HepG2 (cell line): ENCODE results near the gene ABTB2. TPM values are rescaled to one million over a fixed set of nuclear protein-coding genes. Genes with fewer than 3 reads are reported as not detected.

ENCODE experiments used
- ATAC-seq: fragments of 200-7000 bp; cut with Tn5 transposase; 3 replicates; pipeline ENCODE4 v1.9.1; 2020; ENCODE audit warnings: mild to moderate bottlenecking, moderate library complexity
- BruUV-seq: library from RNA; stranded (reverse); fragments of 400-500 nt; replicated peaks from 2 replicates; lab custom pipeline; 2021; lab: Mats Ljungman, UMichigan
- CTCF ChIA-PET: fragments of 300-600 bp; formaldehyde crosslinking; extraction: SDS; loops from one replicate; lab custom pipeline; 2021; ENCODE audit warnings: low total read pairs, inconsistent platforms, low intra/inter-chr PET ratio; lab: Yijun Ruan, JAX
- POLR2A ChIA-PET: fragments of 350-600 bp; sonication (Branson Sonifier 250); formaldehyde crosslinking; loops from one replicate; lab custom pipeline; 2020; ENCODE audit warnings: antibody characterized with exemption, inconsistent platforms; lab: Yijun Ruan, JAX
- DNase-seq: peaks from one replicate; pipeline ENCODE4 v3.0.0-alpha.2; 2015; ENCODE audit warnings: low spot score
- FAIRE-seq: peaks from 3 replicates; lab custom pipeline; 2011; peaks lifted over from hg19 to GRCh38; lab: Jason Lieb, UNC
- H2AFZ ChIP-seq: one replicate; pipeline ENCODE4 v1.6.1; 2011; ENCODE audit warnings: low read length, inconsistent platforms
- H3K27ac ChIP-seq: fragments of 300-600 bp; 3 replicates; pipeline ENCODE4 v1.8.0; 2011; ENCODE audit warnings: mixed run types, mild to moderate bottlenecking, mixed read lengths, low read length, inconsistent platforms; ENCODE audit not compliant: insufficient read depth; ENCODE audit errors: extremely low read length
- H3K27me3 ChIP-seq, 2 experiments: fragments of 200-600 bp in 1 of 2; 2 replicates in 1 of 2; 3 replicates in 1 of 2; pipeline versions ENCODE4 v1.6.0 to v1.8.0; 2011; ENCODE audit warnings: low read length in 2 of 2, mild to moderate bottlenecking in 2 of 2, moderate library complexity in 2 of 2, inconsistent platforms in 1 of 2; ENCODE audit not compliant: insufficient read depth in 2 of 2, control insufficient read depth in 1 of 2
- H3K36me3 ChIP-seq, 2 experiments: fragments of 200-600 bp in 1 of 2; replicated peaks in 1 of 2; 2 replicates in 1 of 2; 3 replicates in 1 of 2; pipeline versions ENCODE4 v1.5.1 to v1.8.0; 2011; ENCODE audit warnings: low read length in 2 of 2, inconsistent platforms in 1 of 2; ENCODE audit not compliant: insufficient read depth in 2 of 2, control insufficient read depth in 1 of 2
- H3K4me1 ChIP-seq: 2 replicates; pipeline ENCODE4 v1.5.1; 2012; ENCODE audit warnings: low read length, inconsistent platforms; ENCODE audit not compliant: insufficient read depth
- H3K4me2 ChIP-seq: 2 replicates; pipeline ENCODE4 v1.6.0; 2011; ENCODE audit warnings: low read depth, low read length, inconsistent platforms
- H3K4me3 ChIP-seq, 3 experiments: fragments of 200-600 bp in 1 of 3; sonication (generic), shearing (Covaris generic) in 1 of 3; replicated peaks in 1 of 3; 2 replicates each; pipeline ENCODE4 v1.5.1; 2011 to 2016; ENCODE audit warnings: low read length in 3 of 3, inconsistent platforms in 2 of 3, low read depth in 2 of 3, mild to moderate bottlenecking in 2 of 3, control low read depth in 1 of 3, mixed read lengths in 1 of 3; ENCODE audit not compliant: insufficient read depth in 1 of 3
- H3K79me2 ChIP-seq: one replicate; pipeline ENCODE4 v1.6.1; 2011; ENCODE audit warnings: low read length, inconsistent platforms; ENCODE audit not compliant: insufficient read depth
- H3K9ac ChIP-seq: 2 replicates; pipeline ENCODE4 v1.6.0; 2011; ENCODE audit warnings: mild to moderate bottlenecking, low read depth, low read length, inconsistent platforms; ENCODE audit not compliant: insufficient read depth
- H3K9me3 ChIP-seq: 2 replicates; pipeline ENCODE4 v1.5.1; 2012; ENCODE audit warnings: mild to moderate bottlenecking, low read length
- H4K20me1 ChIP-seq: 2 replicates; pipeline ENCODE4 v1.6.0; 2011; ENCODE audit warnings: inconsistent platforms, mild to moderate bottlenecking, low read length, moderate library complexity; ENCODE audit not compliant: insufficient read depth
- ARNT ChIP-seq: fragments of 450-650 bp; IDR thresholded peaks from 2 replicates; pipeline ENCODE4 v1.6.1; 2017
- CBX1 ChIP-seq: IDR thresholded peaks from one replicate; pipeline ENCODE4 v1.6.1; 2016; ENCODE audit warnings: antibody characterized with exemption, low read depth
- CSRNP1 ChIP-seq: sonication (generic); formaldehyde crosslinking; IDR thresholded peaks from 2 replicates; pipeline ENCODE4 v1.8.1; 2023; ENCODE audit warnings: mild to moderate bottlenecking, missing genetic modification reagents
- STAT6 ChIP-seq: sonication (generic); formaldehyde crosslinking; IDR thresholded peaks from 2 replicates; pipeline ENCODE4 v1.4.0; 2020; ENCODE audit warnings: missing genetic modification reagents, mild to moderate bottlenecking, borderline replicate concordance
- ZNF230 ChIP-seq: sonication (generic); formaldehyde crosslinking; IDR thresholded peaks from 2 replicates; pipeline ENCODE4 v1.4.0; 2020; ENCODE audit warnings: mild to moderate bottlenecking, missing genetic modification reagents
- ZNF232 ChIP-seq: sonication (generic); formaldehyde crosslinking; IDR thresholded peaks from 2 replicates; pipeline ENCODE4 v1.4.0; 2020; ENCODE audit warnings: missing genetic modification reagents, borderline replicate concordance
- ZNF275 ChIP-seq: sonication (generic); formaldehyde crosslinking; IDR thresholded peaks from 2 replicates; pipeline ENCODE4 v1.8.0; 2022; ENCODE audit warnings: missing genetic modification reagents, mild to moderate bottlenecking, inconsistent platforms, borderline replicate concordance
- ZNF335 ChIP-seq: sonication (generic); formaldehyde crosslinking; IDR thresholded peaks from 2 replicates; pipeline ENCODE4 v1.4.0; 2020; ENCODE audit warnings: missing genetic modification reagents
- ZNF749 ChIP-seq: sonication (generic); formaldehyde crosslinking; IDR thresholded peaks from 2 replicates; pipeline ENCODE4 v1.8.0; 2022; ENCODE audit warnings: mild to moderate bottlenecking, missing genetic modification reagents, moderate library complexity, borderline replicate concordance
- ZNF768 ChIP-seq: sonication (generic); formaldehyde crosslinking; IDR thresholded peaks from 2 replicates; pipeline ENCODE4 v1.4.0; 2020; ENCODE audit warnings: missing genetic modification reagents
- ZNF792 ChIP-seq: IDR thresholded peaks from 2 replicates; pipeline ENCODE4 v1.6.1; 2016
- ZSCAN5A ChIP-seq: sonication (generic); formaldehyde crosslinking; IDR thresholded peaks from 2 replicates; pipeline ENCODE4 v1.8.0; 2022; ENCODE audit warnings: mild to moderate bottlenecking, missing genetic modification reagents, borderline replicate concordance
- WGBS: methylation state at CpG from one replicate; pipeline ENCODE4 v1.1.6; 2017; ENCODE audit warnings: low lambda C conversion rate; 5-methylcytosine and 5-hydroxymethylcytosine counted together
- in situ Hi-C: cut with HindIII; loops from 2 replicates; pipeline ENCODE4 v1.10.0; 2017; ENCODE audit warnings: low pct_unique_long_range_greater_than_20kb; ENCODE audit not compliant: extremely low pct_ligation_motif_present
- intact Hi-C: fragments of 100-400 bp; cut with micrococcal nuclease; formaldehyde crosslinking; loops from one replicate; pipeline ENCODE4 v1.10.0; 2022; ENCODE audit not compliant: unreplicated experiment
- polyA plus RNA-seq, 8 experiments: library from polyadenylated mRNA; depleted of rRNA in 3 of 8; stranded (reverse) in 7 of 8; unstranded in 1 of 8; fragments of >200 nt; fragmentation: Illumina TruSeq in 4 of 8; extraction: Trizol in 4 of 8; gene quantifications; 2 replicates each; pipeline versions ENCODE4 v1.2.1 to v1.2.3, GENCODE V29; 2011 to 2016; ENCODE audit warnings: low read depth in 4 of 8, missing spikeins in 1 of 8, mixed read lengths in 1 of 8; ENCODE audit not compliant: insufficient read depth in 1 of 8
- total RNA-seq, 5 experiments: library from RNA; depleted of rRNA; stranded (reverse); fragments of >200 nt; fragmentation: Illumina TruSeq; extraction: Trizol; gene quantifications; 2 replicates each; pipeline ENCODE4 v1.2.3, GENCODE V29; 2016; ENCODE audit warnings: low read depth in 1 of 5
- TF ChIP-seq, protein P1 (sequence below): sonication (generic); formaldehyde crosslinking; IDR thresholded peaks from 2 replicates; pipeline ENCODE4 v1.4.0; 2020; ENCODE audit warnings: mild to moderate bottlenecking, missing genetic modification reagents
- TF ChIP-seq, protein P2 (sequence below): sonication (generic); formaldehyde crosslinking; conservative IDR thresholded peaks from 2 replicates; pipeline ENCODE4 v1.4.0; 2020; ENCODE audit warnings: missing genetic modification reagents

The ABTB2 gene
- total and polyA plus RNA-seq, 2 of the 13 experiments (the other 11 are each of a cell fraction or from before 2014, with no cell fraction given) = 5.1 to 15.4 TPM

DNA sequence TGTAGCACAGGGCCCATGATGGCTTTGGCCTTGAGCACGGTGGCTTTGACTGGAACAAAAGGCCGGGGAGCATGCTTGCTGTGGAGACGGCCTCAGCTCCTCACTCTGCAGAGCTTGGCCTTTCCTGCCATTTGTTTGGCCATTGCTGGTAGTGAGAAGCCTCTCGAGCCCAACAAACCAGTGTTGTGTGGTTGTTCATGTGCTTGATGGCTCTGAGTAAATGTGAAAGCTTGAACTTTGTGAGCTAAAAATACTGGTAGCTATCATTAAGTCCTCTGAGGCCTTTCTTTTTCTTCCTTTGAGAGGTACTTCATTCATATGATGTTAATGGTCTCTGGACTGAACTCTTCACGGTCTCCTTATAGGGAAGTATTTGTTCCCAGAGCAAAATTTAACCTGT is 212.7 kb downstream of the ABTB2 start (continued):
- TF ChIP-seq CSRNP1 (CRISPR knock-in tag) (no peak), ZNF792 (CRISPR knock-in tag) (no peak)
- TF ChIP-seq, all 625 proteins: peak for 0

DNA sequence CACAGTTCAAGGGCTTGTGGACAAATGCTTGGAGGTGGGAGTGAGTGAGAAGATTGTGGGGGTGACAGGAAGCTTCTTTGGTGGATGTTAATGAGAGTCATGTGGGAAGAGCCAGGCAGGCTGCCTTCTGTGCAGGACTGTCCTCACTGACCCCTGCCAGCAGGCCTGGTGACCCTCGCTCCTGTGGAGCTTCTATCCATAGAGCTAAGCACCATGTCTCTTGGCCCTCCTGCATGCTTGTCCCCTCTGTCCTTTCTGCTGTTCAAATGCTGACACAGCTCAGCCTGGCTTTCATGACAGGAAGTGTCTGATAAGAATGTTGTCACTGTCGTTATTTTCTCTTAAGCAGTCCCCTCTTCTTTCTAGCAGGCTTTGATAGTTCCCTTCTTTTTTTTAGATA is 214.8 kb downstream of the ABTB2 start:
- intact Hi-C loops = no loop called here
- ChIA-PET CTCF (no interaction called here), POLR2A (no interaction called here)
- Histone ChIP-seq H3K4me1 (no peaks in the 10 kb centered on the region), H3K9ac (no peak overlapping the region), H2AFZ (no peak overlapping the region), H3K79me2 (no peaks in the 10 kb centered on the region)
- TF ChIP-seq ZNF749 (CRISPR knock-in tag) (no peak), ZSCAN5A (CRISPR knock-in tag) (no peak), ZNF335 (CRISPR knock-in tag) (no peak), ZNF768 (no peak), ZNF230 (CRISPR knock-in tag) (no peak), CBX1 (no peak), ARNT (no peak), STAT6 (no peak), ZNF232 (no peak), ZNF275 (CRISPR knock-in tag) (no peak)
- TF ChIP-seq, protein P1, sequence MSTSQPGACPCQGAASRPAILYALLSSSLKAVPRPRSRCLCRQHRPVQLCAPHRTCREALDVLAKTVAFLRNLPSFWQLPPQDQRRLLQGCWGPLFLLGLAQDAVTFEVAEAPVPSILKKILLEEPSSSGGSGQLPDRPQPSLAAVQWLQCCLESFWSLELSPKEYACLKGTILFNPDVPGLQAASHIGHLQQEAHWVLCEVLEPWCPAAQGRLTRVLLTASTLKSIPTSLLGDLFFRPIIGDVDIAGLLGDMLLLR = no peak
- TF ChIP-seq, protein P2, sequence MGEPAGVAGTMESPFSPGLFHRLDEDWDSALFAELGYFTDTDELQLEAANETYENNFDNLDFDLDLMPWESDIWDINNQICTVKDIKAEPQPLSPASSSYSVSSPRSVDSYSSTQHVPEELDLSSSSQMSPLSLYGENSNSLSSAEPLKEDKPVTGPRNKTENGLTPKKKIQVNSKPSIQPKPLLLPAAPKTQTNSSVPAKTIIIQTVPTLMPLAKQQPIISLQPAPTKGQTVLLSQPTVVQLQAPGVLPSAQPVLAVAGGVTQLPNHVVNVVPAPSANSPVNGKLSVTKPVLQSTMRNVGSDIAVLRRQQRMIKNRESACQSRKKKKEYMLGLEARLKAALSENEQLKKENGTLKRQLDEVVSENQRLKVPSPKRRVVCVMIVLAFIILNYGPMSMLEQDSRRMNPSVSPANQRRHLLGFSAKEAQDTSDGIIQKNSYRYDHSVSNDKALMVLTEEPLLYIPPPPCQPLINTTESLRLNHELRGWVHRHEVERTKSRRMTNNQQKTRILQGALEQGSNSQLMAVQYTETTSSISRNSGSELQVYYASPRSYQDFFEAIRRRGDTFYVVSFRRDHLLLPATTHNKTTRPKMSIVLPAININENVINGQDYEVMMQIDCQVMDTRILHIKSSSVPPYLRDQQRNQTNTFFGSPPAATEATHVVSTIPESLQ = no peak
- TF ChIP-seq, all 625 proteins: peak for 0
- Histone ChIP-seq H3K36me3 (peaks cover 51 to 93% of the 10 kb centered on the region in 2 experiments; a peak in 4 of 5 replicates), H3K4me2 (no peak overlapping the region), H3K4me3 (no peak overlapping the region), H4K20me1 (no peaks in the 10 kb centered on the region), H3K27ac (no peak overlapping the region), H3K9me3 (no peaks in the 10 kb centered on the region), H3K27me3 (no peaks in the 10 kb centered on the region)
- DNase-seq (no peak), ATAC-seq (no peak), FAIRE-seq (no peak)
- no TSS peak for BruUV-seq
- WGBS = 96% methylated on average over 1 of the region's 2 CpGs
- in situ Hi-C loops = no loop called here
